H4 (cell line): ENCODE measurements around the gene COL24A1. TPM values are rescaled to one million over a fixed set of nuclear protein-coding genes. Genes with fewer than 3 reads are reported as not detected.

Source experiments
- DNase-seq: peaks from one replicate; pipeline ENCODE4 v3.0.0-alpha.2; 2015; ENCODE audit warnings: low spot score
- total RNA-seq: library from RNA; depleted of rRNA; stranded (reverse); fragments of >200 nt; shearing (Covaris generic); gene quantifications from 2 replicates; pipeline ENCODE4 v1.2.3, GENCODE V29; 2014; rRNA removed

Gene COL24A1
- total RNA-seq, 1 experiment from 2014 or later: 0.91 TPM

DNA sequence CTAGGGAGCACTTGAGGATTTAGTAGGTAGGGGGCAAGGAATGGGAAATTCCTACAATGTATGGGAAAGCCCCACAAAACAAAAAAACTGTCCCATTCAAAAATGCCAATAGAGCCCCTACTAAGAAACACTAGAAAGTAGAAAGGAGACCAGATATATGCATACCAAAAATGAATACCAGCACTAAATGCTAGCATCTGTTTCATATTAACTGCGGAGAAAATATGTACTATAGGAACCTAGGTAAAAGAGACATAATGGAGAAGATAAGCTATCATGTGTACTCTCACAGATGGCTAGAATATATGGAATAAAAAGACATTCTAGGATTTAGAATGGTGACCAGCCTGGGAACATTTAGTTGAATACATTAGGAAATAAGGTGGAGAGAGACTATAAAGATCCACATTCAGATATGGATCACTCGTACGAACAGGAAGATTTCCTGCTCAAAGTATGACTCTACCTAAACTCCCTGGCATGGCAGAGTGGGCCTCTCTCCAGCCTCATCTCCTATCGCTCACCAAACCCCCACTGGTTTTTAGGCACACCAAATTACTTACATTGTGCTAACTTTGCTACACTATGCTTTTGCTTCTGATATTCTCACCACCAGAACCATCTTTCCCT lies 466.7 kb downstream of the COL24A1 start:
- no peak for DNase-seq

- DNase-seq: no peak
These were observed 473.1 kb downstream of the COL24A1 start for GRCh38 chr1:85683292-85684025.

DNA sequence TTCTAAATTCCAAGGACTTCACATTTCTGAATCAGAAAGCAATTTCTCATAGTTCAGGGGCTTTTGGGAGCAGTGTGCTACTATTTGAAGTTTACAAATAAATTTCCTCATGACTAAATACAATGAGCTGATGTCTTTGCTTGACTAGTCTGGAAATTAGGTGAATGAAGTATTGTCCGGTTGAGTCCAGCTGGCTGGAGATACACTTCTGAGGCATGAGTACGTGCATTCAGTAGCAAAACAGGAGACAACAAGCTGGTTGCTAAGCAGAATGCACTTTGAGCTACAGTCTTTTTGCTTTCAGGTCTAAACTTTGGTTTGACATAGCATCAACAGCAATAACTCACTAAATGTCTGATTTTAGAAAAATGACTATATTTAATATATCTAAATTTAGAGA lies 475.5 kb downstream of the COL24A1 start:
- DNase-seq: no peak

Other genes starting within 250 kb of the COL24A1 start
- 14.4 and 16.4 TPM in 2 replicates for gene ODF2L, start 239.6 kb upstream of the COL24A1 start, total RNA-seq